Suprapubic skin (tissue), 3 donors: Measurements from ENCODE around the gene LETM1.

Experiments used
- CTCF ChIP-seq, 2 donors: fragments of 200-600 bp in 1 of 2; fragments of 450-650 bp in 1 of 2; sonication (generic) in 1 of 2; IDR thresholded peaks; one replicate each; pipeline ENCODE4 v1.5.1; 2016 to 2019; ENCODE audit warnings: antibody characterized with exemption in 2 of 2, mild to moderate bottlenecking in 1 of 2, moderate library complexity in 1 of 2
- POLR2AphosphoS5 ChIP-seq, 3 donors: sonication (generic); formaldehyde crosslinking; IDR thresholded peaks; one replicate each; pipeline ENCODE4 v1.6.1; 2017; ENCODE audit warnings: antibody characterized with exemption in 3 of 3

- no peak for TF ChIP-seq CTCF (IDR thresholded peaks at IDR 0.05)
- no peak for TF ChIP-seq POLR2AphosphoS5 (IDR thresholded peaks at IDR 0.05)
Measured at GRCh38 chr4:1802720-1803522, 53.0 kb downstream of the LETM1 start.
